A172 (cell line): ENCODE measurements around the gene RSAD2. TPM values are rescaled to one million over a fixed set of nuclear protein-coding genes. Genes with fewer than 3 reads are reported as not detected.
A peak's percentile ranks its signal among the peaks of the same experiment; 100 is the strongest.

Source experiments
- DNase-seq: peaks from one replicate; pipeline ENCODE4 v3.0.0-alpha.2; 2015; ENCODE audit warnings: low spot score
- total RNA-seq: library from RNA; depleted of rRNA; stranded (reverse); fragments of >200 nt; shearing (Covaris generic); gene quantifications from 2 replicates; pipeline ENCODE4 v1.2.3, GENCODE V29; 2014

Gene RSAD2
- total RNA-seq, 1 experiment from 2014 or later: 3.5 TPM

DNA sequence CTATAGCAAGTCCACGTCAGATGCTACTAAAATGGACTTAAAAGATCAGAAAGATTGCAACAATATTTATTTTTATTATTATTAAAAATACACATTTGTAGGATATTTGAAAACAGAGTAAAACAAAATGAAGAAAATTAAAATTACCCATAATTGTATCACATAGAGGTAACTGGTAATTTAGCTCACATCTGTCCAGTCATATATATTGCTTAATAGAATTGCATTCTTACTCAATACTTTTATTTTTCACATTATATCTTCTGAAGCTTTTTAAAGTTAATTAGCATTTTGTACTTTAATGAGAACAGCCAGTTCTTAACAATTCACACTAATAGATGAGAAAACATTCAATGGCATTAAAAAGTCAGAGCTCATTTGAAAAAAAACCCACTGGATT, 28.1 kb downstream of the RSAD2 start:
- no peak for DNase-seq

DNA sequence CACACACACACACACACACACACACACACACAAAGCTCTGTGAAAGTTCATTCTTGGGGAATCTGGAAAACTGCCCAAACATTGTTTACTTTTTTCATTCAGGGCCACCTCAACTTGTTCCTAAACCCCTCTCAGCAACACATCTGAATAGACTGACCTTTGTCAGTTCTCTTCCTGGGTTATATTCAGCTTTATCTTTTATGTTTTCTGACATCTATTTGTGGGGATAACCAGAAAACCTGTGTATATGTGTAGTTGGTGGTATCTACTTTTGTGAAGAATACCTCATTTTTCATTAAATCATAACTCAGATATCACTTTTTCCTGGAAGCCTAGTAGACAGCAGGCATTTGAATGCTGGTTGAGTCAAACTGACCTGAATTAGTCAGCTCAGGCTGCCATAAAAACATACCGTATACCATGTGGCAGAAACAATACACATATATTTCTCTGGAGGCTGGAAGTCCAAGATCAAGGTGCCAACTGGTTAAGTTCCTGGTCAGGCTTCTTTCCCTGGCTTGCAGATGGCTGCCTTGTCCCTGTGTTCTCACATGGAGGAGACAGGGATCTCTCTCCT, 28.7 kb downstream of the RSAD2 start:
- DNase-seq: no peak

DNA sequence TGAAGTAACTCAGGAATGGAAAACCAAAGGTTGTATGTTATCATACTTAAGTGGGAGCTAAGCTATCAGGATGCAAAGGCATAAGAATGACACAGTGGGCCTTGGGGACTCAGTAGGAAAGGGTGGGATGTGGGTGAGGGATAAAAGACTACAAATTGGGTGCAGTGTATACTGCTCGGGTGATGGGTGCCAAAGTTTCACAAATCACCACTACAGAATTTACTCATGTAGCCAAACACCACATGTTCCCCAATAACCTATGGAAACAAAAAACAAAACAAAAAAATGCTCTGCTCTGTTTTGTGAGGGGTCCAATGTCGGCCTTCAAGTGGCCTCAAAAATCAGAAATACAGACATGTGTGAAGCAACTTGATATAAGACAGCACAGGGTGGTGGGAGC, 30.7 kb downstream of the RSAD2 start:
- no peak for DNase-seq

DNA sequence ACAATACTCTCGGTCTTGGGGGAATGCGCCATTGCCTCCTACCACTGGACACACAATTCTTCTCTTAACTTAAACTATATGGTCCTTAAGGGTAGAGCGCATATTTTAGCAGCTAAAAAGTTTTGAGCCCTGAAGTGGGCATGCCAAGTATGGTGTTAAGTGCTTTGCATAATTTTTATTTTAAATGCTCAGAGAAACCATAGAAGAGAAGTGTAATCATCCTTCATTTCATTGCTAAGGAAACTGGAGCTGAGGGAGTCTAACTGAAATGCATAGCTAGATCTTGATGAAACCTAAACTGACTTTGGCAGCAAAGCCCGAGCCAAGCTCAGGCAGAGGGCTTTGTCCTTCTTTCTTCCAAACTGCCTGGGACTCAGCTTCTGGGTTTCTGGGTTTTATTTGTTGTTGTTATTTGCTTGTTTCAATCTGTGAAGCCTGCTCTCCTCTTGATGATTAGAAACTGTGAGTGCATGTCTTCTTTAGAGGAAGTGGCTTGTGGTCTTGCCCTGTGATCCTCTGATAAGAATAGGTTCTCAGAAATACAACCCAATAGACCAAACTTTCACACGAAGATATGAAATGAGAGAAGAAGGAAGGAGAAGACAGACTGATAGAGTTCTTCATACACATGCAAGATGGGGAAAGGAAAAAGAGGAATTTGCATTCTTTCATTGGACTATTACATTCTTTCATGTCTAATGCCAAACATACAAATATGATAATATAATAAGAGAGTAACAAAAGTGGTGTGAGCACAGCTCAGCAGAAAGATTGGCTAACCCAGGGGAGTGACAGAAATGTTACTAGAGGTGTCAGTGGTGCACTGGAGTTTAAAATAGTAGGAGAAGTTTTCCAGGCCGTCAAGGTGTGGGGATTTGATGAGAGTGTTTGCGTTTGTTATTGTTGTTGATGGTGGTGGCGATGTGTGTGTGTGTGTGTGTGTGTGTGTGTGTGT, 32.1 kb downstream of the RSAD2 start:
- peak; percentile 25 for DNase-seq

DNA sequence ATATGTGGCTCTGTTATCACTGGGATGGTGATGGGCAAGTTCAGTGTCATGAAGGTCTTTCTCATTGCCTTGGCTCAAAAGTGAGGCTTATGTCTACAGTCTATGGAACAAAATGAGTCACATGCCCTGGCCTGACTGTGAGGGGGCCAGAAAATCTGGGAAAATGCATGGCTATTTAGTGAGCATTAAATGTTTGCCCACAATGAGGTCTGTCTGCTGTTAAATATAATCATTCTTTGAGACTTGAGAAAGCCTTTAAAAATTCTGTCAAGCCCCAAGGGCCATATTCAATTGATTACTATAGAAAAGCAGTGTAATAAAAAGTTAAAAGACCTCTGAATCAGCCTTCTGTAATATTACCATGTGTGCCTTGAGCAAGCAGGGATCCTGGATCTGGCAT, 34.1 kb downstream of the RSAD2 start:
- DNase-seq: no peak

DNA sequence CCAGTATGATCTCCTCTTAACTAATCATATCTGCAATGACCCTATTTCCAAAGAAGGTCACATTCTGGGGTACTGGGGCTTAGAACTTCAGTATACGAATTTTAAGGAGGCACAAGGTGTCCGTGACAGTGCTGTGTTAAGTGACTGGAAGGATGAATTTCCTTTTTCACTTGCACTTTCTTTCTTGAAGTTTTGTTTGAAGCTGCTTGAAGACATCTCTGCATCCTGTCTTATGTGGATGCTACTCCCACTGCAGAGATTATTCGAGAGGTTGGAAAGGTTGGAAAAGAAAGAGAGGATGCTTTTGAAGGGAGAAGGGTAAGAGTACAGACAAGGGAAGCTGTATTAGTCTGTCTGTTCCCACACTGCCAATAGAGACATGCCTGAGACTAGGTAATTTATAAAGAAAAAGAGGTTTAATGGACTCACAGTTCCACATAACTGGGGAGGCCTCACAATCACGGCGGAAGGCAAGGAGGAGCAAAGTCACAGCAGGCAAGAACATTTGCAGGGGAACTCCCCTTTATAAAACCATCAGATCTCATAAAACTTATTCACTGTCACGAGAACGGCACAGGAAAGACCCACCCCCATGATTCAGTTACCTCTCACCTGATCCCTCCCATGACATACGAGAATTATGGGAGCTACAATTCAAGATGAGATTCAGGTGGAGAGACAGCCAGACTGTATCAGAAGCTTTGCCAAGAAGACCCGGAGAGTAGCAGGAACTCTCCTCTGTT, 36.0 kb downstream of the RSAD2 start:
- DNase-seq: peak; percentile 9

DNA sequence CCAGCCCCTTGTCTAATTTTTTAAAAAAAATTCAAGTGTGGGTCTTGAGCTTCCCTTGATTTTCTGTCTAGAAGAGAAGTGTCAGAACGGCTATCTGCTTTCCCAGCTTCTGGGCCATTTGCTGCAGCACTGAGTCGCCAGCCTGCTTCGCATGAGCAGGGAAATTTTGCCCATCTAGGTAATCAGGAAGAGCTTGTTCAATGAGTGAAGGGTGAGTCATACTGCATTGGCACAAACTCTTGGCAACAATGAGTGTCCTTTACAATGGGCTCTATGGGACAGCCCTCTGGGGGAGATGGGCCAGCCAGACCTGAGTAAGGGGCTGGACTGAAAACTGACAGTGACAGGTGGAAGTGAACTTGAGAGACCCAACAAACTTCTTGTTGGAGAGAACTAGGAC, 37.3 kb downstream of the RSAD2 start:
- peak; percentile 78 for DNase-seq

DNA sequence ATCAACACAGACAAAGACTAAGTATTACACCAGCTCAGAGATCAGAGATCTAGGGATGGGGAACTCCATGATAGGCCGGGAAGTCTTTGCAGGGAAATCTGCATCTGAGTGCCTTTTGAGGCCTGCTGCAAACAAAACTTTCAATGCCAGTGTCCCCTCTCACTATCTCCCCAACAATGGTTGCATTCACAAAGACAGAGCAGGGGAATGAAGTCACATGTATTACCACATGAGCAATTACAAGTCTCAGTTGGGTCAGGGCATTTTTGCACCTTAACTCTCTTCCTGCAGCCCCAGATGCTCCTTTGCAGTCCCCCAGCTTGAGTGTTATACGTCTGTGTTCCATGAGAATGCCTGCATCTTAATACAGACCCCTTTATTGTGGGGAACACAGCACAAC, 37.8 kb downstream of the RSAD2 start:
- DNase-seq: no peak

DNA sequence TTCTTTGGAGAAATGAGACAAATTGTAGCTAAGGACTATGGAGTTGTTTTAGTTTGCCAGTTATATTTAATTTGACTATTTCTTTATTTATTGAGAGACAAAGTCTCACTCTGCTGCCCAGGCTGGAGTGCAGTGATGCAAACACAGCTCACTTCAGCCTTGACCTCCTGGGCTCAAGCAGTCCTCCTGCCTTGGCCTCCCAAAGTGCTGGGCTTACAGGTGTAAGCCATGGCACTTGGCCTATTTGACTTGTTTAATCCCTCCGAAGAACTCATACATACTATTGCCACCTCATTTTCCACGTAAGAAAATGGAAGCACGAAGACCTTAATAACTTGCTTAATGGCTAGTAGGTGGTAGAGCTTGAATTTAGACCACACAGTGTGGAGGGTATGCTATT, 38.6 kb downstream of the RSAD2 start:
- no peak for DNase-seq

DNA sequence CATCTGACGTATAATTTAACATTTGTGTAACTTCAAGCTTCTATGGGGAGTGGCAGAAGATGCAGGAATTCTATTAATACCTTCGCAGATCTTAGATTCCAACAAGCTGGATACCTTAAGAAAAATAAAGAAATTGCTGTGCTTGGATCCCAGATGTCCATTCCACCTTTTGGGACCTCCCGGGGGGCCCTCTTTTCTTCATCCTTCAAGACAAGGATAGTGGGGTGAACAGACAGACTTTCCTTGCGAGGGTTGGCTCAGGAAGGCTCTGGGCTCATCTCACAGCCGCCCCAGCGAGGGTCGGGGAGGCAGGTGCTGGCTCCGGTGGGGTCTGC, 39.1 kb downstream of the RSAD2 start:
- DNase-seq: no peak

DNA sequence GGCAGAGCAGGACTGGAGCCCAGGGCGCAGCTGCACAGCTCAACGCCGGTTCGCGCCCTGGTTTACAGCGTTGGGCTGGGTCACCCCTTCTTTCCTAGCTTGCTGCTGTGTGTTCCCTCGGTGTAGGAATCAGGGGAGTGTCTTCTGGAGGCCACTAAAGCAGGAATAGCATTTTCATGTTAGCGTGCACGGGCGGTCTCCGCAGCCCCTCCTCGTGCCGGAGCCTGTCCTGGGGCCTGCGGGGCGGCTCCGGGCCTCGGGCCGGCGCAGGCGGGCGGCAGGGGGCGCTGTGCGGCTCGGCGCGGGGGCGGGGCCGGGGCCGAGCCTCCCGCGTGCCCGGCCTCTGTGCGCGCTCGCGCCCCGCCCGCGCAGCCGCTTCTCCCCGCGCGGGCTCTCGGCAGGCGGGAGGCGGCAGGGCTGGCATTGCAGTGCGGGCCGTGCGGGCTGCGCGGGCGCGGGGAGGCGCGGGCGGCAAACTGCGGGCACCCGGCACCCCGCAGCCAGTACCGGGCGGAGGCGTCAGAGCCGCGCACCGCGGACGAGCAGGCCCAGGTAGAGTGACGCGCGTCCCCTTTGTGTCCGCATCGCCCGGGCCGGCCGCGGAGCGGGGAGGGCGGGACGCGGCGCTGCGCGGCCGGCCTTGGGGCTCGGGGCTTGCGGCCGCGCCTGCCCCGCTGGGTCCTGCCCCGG, 39.6 kb downstream of the RSAD2 start, which contains the start of gene RNF144A:
Gene RNF144A (plus strand): TSS at position 342 of the 690 bp plus-strand sequence. CDS start 79,515 bp downstream, outside the sequence.
- peak; percentile 6 for DNase-seq

DNA sequence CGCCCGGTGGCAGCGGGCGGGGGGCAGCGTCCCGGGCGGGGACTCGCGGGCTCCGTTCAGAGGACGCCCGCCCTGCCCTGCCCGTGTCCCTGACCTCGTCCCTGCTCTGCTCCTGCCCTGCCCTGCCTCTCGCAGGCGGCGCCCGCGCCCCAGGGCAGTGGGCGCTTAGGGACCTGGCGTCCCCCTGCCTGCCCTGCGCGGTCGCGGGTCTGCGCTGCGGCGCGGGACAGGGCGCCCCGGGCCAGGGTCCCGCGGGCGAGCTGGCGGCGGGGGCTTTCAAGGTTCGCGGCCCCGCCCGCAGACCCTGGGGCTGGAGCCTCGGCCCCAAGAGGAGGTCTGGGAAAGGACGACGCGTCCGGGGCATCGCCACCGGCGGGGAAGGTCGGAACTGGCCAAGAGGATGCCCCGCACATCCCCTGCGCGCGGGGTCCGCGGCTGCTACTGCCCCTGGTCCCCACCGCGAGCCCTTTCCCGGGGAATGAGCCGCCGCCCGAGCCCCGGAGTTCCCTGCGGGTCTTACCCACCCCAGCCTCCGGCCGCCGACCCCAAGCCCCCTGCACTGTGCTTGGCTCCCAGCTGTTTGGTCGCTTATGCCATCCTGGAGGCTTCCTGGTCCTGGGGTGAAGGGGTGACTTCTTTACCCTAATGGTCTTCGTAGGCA, 40.3 kb downstream of the RSAD2 start:
- DNase-seq: no peak

DNA sequence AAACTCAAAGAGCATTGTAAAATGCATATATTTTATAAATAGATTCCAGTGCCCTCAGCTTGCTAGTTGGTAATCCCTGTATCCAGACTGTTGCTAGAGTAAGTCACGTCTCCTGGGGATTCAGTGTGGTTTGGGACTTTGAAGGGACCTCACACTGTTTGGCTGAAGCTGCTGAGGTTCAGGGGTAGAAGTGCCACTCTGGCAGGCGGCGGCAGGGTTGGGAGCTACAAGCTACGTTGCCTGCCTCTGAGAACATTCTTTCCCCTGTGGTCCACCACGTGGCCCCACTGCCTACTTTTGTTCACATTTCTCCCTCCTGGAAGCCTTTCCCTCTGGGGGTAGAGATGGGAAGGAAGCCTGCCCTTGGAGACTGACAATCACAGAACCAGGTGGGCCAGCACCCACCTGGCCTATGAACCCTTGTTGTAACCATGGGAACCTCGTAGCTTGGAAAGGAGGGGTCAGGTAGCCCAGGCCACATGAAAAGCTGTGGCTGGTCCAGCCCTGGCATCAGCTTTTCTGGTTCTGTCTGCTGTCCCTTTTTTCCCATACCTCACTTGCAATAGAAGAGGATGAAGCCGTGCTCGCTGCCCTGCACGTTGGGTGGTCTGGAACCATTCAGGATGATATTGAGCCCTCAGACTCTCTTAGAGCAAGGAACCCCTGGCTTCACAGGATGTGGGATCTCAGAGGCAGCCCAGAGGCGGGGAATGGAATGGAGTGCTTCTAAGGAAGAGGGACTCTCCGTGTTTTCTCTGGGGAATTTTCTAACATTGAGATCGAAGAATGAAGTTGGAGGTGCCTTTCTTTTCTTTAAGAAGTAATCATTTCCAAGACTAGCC, 42.5 kb downstream of the RSAD2 start:
- DNase-seq: no peak

DNA sequence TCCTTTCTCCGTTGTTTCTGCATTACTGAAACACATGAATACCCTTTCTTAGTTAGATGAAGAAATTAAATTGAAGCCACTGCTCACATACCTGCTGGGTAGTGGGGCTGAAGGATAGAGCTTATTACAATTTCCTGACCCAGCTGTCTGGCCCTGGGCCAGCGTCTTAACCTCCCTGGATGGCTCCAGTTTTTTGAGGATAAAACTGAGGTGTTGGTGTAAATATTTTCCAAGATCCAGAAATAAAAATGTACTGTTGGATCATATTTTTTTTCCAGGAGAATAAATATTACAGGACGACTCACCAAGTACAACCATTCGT, 43.1 kb downstream of the RSAD2 start:
- no peak for DNase-seq

DNA sequence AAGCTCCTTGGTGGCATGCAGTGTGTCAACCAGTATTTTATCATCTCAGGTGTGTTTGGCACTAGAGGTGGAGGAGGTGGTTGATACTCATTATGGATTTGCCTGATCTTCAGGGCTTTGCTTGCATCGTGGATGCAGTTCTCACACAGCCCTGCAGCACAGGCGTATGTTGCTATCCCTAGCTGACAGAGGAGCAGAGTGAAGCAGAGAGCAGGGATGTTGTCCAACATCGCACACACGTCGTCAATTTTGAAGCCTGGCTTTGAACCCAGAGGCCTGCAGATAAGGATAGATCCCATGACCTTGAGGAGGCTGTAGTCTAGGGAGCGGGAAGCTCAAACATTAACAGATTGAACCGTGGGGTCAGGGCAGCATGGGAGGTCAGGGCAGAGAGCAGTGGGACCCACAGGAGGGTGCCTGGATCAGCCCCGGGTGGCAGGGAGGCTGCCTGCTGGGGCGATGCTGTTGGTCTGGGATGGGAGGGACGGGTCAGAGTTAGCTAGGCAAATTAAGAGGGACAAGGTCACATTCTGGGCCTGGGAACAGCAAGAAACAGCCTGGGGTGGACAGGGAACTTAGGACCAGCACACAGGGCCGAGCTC, 43.8 kb downstream of the RSAD2 start:
- DNase-seq: no peak

DNA sequence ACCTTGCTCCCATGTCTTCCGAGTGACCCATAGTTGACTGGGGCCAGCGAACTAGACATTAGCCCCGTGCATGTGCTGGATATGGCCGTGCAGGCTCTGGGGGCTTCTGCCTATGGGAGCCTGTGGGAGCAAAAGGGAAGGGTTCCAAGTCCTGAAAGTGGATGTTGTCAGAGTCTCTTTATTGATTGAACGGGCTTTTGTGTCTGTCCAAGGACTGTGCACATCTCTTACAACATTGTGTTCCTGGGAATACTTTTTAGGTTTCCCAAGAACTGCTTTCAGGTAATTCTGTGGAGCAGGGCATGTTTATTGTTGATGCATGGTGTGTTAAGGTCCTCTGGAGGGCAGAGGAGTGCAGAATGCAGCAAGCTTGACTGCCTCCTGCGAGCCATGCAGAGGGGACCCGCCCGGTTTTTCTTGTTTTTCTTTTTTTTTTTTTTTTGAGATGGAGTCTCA, 44.7 kb downstream of the RSAD2 start:
- DNase-seq: peak; percentile 14

DNA sequence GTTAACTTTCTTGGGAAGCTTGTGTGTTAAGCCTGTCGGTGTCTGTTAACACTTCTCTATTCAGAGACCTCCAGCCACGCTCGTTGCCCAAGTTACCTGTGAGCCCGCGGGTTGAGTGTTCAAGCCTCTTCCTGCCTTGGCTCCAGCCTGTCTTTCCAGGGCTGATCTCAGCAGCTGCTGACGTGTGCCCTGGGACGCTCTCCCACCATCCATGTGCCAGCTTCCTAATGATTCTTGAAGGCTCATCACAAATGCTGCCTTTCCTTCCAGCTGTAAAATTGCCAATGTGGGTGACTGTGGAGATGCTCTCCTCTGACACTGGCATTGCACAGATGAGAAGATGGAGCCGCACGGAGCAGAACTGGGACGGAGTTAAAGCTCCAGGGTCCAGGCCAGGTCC, 45.7 kb downstream of the RSAD2 start:
- DNase-seq: no peak

DNA sequence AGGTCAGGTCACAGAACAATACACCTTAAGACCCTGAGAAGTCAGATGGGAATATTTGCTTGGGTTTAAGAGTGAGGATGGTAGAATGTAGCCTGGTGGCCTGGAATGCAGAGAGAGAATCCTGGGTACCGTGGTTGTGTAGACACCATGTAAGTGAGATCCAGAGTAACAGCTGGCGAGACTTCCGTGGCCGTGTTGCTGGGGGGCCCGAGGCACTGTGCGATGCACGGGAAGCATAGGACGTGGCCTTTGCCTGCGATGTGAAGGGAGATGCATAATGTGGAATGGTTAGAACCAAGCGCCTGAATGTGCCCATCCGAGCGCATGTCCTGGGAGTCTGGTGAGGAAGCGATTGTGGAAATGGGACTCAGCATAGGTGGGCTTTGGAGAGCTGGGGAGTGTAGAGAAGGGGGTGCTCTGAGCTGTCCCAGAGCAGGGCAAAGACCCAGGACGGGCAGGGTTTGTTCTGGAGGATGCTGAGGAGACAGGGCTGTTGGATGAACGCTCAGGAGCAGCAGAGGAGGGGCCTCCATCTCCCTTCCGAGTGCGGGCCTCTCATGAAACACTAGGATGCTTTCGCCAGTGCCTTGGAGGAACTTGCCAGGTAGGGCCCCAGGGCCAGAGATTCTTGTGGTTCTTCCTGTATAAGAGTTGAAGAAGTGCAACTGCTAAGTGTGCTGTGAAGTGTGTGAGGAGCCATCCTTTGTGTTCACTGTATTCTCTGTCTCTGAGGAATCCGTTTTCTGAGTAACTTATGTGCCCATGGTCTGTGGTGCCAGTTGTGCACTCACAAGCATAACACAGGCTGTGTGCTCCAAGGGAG, 46.7 kb downstream of the RSAD2 start:
- no peak for DNase-seq

DNA sequence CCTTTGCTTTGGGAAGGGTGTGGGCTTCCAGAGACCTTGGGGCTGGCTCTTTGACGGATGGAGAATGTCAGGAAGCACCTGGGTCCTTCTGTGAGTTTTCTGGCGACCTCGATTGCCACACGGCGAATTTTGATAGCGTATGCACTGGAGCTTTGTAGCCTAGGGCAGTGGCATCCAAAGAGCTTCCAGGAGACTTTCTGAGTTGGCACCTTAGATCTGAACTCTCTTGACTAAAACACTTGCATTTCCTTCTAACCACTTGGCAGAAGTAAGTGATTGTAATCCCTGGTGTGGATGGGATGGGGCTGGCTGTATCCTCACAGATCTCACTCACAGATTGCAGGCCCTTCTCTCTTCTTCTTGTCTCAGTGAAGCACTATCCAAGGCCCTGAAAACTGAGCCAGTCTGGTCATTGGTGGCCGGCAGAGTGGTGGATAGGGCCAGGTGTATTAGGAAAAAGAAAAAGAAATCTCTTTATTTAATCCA, 47.4 kb downstream of the RSAD2 start:
- DNase-seq: no peak
